HepG2 (cell line): ENCODE results near the gene STK11. TPM values are rescaled to one million over a fixed set of nuclear protein-coding genes. Genes with fewer than 3 reads are reported as not detected.

ENCODE experiments used
- CEBPB ChIP-seq: IDR thresholded peaks from 2 replicates; pipeline ENCODE4 v1.6.1; 2011; ENCODE audit warnings: low read depth, low read length, improper control_type of control experiment, borderline replicate concordance
- EEA1 ChIP-seq: sonication (generic); formaldehyde crosslinking; IDR thresholded peaks from 2 replicates; pipeline ENCODE4 v1.5.1; 2020; ENCODE audit warnings: mild to moderate bottlenecking, missing genetic modification reagents, borderline replicate concordance
- ETV5 ChIP-seq: IDR thresholded peaks from 2 replicates; pipeline ENCODE4 v1.6.1; 2018; ENCODE audit warnings: missing biosample characterization, missing genetic modification reagents, inconsistent platforms, borderline replicate concordance
- ETV6 ChIP-seq: sonication (generic); formaldehyde crosslinking; conservative IDR thresholded peaks from 2 replicates; pipeline ENCODE4 v1.4.0; 2020; ENCODE audit warnings: missing genetic modification reagents
- FOXK2 ChIP-seq: fragments of 450-650 bp; IDR thresholded peaks from 2 replicates; pipeline ENCODE4 v1.6.1; 2016
- HDAC1 ChIP-seq: sonication (generic); formaldehyde crosslinking; IDR thresholded peaks from 2 replicates; pipeline ENCODE4 v1.5.1; 2020; ENCODE audit warnings: mild to moderate bottlenecking, missing genetic modification reagents
- HHEX ChIP-seq: IDR thresholded peaks from 2 replicates; pipeline ENCODE4 v1.6.1; 2016; ENCODE audit warnings: control low read depth
- HNF4A ChIP-seq: sonication (generic); formaldehyde crosslinking; IDR thresholded peaks from 2 replicates; pipeline ENCODE4 v1.4.0; 2020; ENCODE audit warnings: missing genetic modification reagents
- IKZF1 ChIP-seq: fragments of 450-650 bp; IDR thresholded peaks from 2 replicates; pipeline ENCODE4 v1.7.1; 2016
- KAT2B ChIP-seq: fragments of 150-350 bp; IDR thresholded peaks from 2 replicates; pipeline ENCODE4 v1.6.1; 2014; ENCODE audit warnings: low read depth, low read length, borderline replicate concordance
- MAFF ChIP-seq: IDR thresholded peaks from 2 replicates; pipeline ENCODE4 v1.6.1; 2011; ENCODE audit warnings: low read depth, low read length, improper control_type of control experiment
- MTERF4 ChIP-seq: sonication (generic); formaldehyde crosslinking; IDR thresholded peaks from 2 replicates; pipeline ENCODE4 v1.8.0; 2023; ENCODE audit warnings: mild to moderate bottlenecking, missing genetic modification reagents
- NFKB2 ChIP-seq: sonication (generic); formaldehyde crosslinking; IDR thresholded peaks from 2 replicates; pipeline ENCODE4 v1.4.0; 2020; ENCODE audit warnings: missing genetic modification reagents, borderline replicate concordance
- PAX8 ChIP-seq: sonication (generic); formaldehyde crosslinking; IDR thresholded peaks from 2 replicates; pipeline ENCODE4 v1.8.0; 2022; ENCODE audit warnings: mild to moderate bottlenecking, missing genetic modification reagents, borderline replicate concordance
- RXRA ChIP-seq: sonication (generic); formaldehyde crosslinking; IDR thresholded peaks from 2 replicates; pipeline ENCODE4 v1.5.1; 2020; ENCODE audit warnings: missing genetic modification reagents
- SAFB2 ChIP-seq: sonication (generic); formaldehyde crosslinking; IDR thresholded peaks from 2 replicates; pipeline ENCODE4 v1.5.1; 2020; ENCODE audit warnings: missing genetic modification reagents, low read depth, mild to moderate bottlenecking, borderline replicate concordance
- SIX1 ChIP-seq: sonication (generic); formaldehyde crosslinking; IDR thresholded peaks from 2 replicates; pipeline ENCODE4 v1.4.0; 2020; ENCODE audit warnings: missing genetic modification reagents, borderline replicate concordance
- SP5 ChIP-seq: IDR thresholded peaks from 2 replicates; pipeline ENCODE4 v1.6.1; 2016; ENCODE audit warnings: low read depth, borderline replicate concordance
- SRY ChIP-seq: sonication (generic); formaldehyde crosslinking; IDR thresholded peaks from 2 replicates; pipeline ENCODE4 v1.8.0; 2022; ENCODE audit warnings: mild to moderate bottlenecking, missing genetic modification reagents
- TBP ChIP-seq: sonication (generic); formaldehyde crosslinking; IDR thresholded peaks from 2 replicates; pipeline ENCODE4 v1.5.0; 2020; ENCODE audit warnings: missing genetic modification reagents
- TBX3 ChIP-seq: fragments of 450-650 bp; IDR thresholded peaks from 2 replicates; pipeline ENCODE4 v1.6.1; 2017; ENCODE audit warnings: antibody characterized with exemption, mild to moderate bottlenecking, inconsistent platforms, borderline replicate concordance
- TP53 ChIP-seq: sonication (generic); formaldehyde crosslinking; conservative IDR thresholded peaks from 2 replicates; pipeline ENCODE4 v1.4.0; 2020; ENCODE audit warnings: missing genetic modification reagents
- ZC3H13 ChIP-seq: sonication (generic); formaldehyde crosslinking; IDR thresholded peaks from 2 replicates; pipeline ENCODE4 v1.8.1; 2023; ENCODE audit warnings: mild to moderate bottlenecking, missing genetic modification reagents, moderate library complexity
- ZFP41 ChIP-seq: sonication (generic); formaldehyde crosslinking; IDR thresholded peaks from 2 replicates; pipeline ENCODE4 v1.4.0; 2020; ENCODE audit warnings: mild to moderate bottlenecking, missing genetic modification reagents, borderline replicate concordance
- ZNF234 ChIP-seq: sonication (generic); formaldehyde crosslinking; conservative IDR thresholded peaks from 2 replicates; pipeline ENCODE4 v1.5.1; 2020; ENCODE audit warnings: mild to moderate bottlenecking, missing genetic modification reagents
- ZNF484 ChIP-seq: sonication (generic); formaldehyde crosslinking; IDR thresholded peaks from 2 replicates; pipeline ENCODE4 v1.5.1; 2020; ENCODE audit warnings: mild to moderate bottlenecking, low read depth, missing genetic modification reagents, borderline replicate concordance
- ZNF550 ChIP-seq: sonication (generic); formaldehyde crosslinking; IDR thresholded peaks from 2 replicates; pipeline ENCODE4 v1.4.0; 2020; ENCODE audit warnings: mild to moderate bottlenecking, missing genetic modification reagents, borderline replicate concordance
- ZNF616 ChIP-seq: sonication (generic); formaldehyde crosslinking; IDR thresholded peaks from 2 replicates; pipeline ENCODE4 v1.5.0; 2020; ENCODE audit warnings: low read depth, mild to moderate bottlenecking, missing genetic modification reagents
- ZNF619 ChIP-seq: sonication (generic); formaldehyde crosslinking; IDR thresholded peaks from 2 replicates; pipeline ENCODE4 v1.4.0; 2020; ENCODE audit warnings: mild to moderate bottlenecking, missing genetic modification reagents
- ZNF709 ChIP-seq: sonication (generic); formaldehyde crosslinking; IDR thresholded peaks from 2 replicates; pipeline ENCODE4 v1.5.0; 2020; ENCODE audit warnings: mild to moderate bottlenecking, missing genetic modification reagents
- ZNF800 ChIP-seq: sonication (generic); formaldehyde crosslinking; IDR thresholded peaks from 2 replicates; pipeline ENCODE4 v1.4.0; 2020; ENCODE audit warnings: missing genetic modification reagents
- polyA plus RNA-seq, 8 experiments: library from polyadenylated mRNA; depleted of rRNA in 3 of 8; stranded (reverse) in 7 of 8; unstranded in 1 of 8; fragments of >200 nt; fragmentation: Illumina TruSeq in 4 of 8; extraction: Trizol in 4 of 8; gene quantifications; 2 replicates each; pipeline versions ENCODE4 v1.2.1 to v1.2.3, GENCODE V29; 2011 to 2016; ENCODE audit warnings: low read depth in 4 of 8, missing spikeins in 1 of 8, mixed read lengths in 1 of 8; ENCODE audit not compliant: insufficient read depth in 1 of 8
- total RNA-seq, 5 experiments: library from RNA; depleted of rRNA; stranded (reverse); fragments of >200 nt; fragmentation: Illumina TruSeq; extraction: Trizol; gene quantifications; 2 replicates each; pipeline ENCODE4 v1.2.3, GENCODE V29; 2016; ENCODE audit warnings: low read depth in 1 of 5

STK11 gene
- total and polyA plus RNA-seq, 2 of the 13 experiments (the other 11 are each of a cell fraction or from before 2014, with no cell fraction given), result 27.5 to 43.6 TPM

GRCh38 chr19:1245494-1246264 lies 40.1 kb downstream of the STK11 start (continued):
- TF ChIP-seq TBX3 (no peak), ETV5 (CRISPR knock-in tag) (peak; percentile 33; the same call in 1 of the 2 replicates), NFKB2 (peak; percentile 33; the same call in 1 of the 2 replicates), ZNF234 (CRISPR knock-in tag) (no peak), SAFB2 (CRISPR knock-in tag) (0 out of 2 replicates have a peak, but pooled peaks have one; percentile 14), HHEX (CRISPR knock-in tag) (0 out of 2 replicates have a peak, but pooled peaks have one; percentile 35), CEBPB (no peak), PAX8 (no peak), RXRA (peak; percentile 56), SP5 (CRISPR knock-in tag) (peak; percentile 56; the same call in 1 of the 2 replicates), TP53 (CRISPR knock-in tag) (no peak), MTERF4 (no peak), HDAC1 (CRISPR knock-in tag) (no peak), SIX1 (CRISPR knock-in tag) (peak; percentile 67; the same call in 1 of the 2 replicates), TBP (CRISPR knock-in tag) (no peak), MAFF (no peak), ZNF709 (CRISPR knock-in tag) (no peak), HNF4A (peak; percentile 75), SRY (CRISPR knock-in tag) (no peak), ZC3H13 (CRISPR knock-in tag) (peak; percentile 22; the same call in 1 of the 2 replicates), KAT2B (no peak), ZNF619 (CRISPR knock-in tag) (no peak), ZFP41 (CRISPR knock-in tag) (no peak), EEA1 (CRISPR knock-in tag) (no peak), ZNF484 (CRISPR knock-in tag) (no peak), ETV6 (CRISPR knock-in tag) (no peak), FOXK2 (no peak), ZNF800 (CRISPR knock-in tag) (no peak), ZNF616 (CRISPR knock-in tag) (no peak), IKZF1 (no peak), ZNF550 (no peak)
